Ishikawa (cell line): ENCODE results near the gene BET1L.

ENCODE experiments used
- CEBPB ChIP-seq: IDR thresholded peaks from 2 replicates; pipeline ENCODE4 v1.6.1; 2012
- CREB1 ChIP-seq: IDR thresholded peaks from 2 replicates; pipeline ENCODE4 v1.6.1; 2012; ENCODE audit warnings: low read depth
- EGR1 ChIP-seq: IDR thresholded peaks from 2 replicates; pipeline ENCODE4 v1.6.1; 2012
- EP300 ChIP-seq: IDR thresholded peaks from 2 replicates; pipeline ENCODE4 v1.6.1; 2012; ENCODE audit warnings: borderline replicate concordance
- FOXM1 ChIP-seq: IDR thresholded peaks from 2 replicates; pipeline ENCODE4 v1.6.1; 2012; ENCODE audit warnings: low read depth, borderline replicate concordance
- NFIC ChIP-seq: IDR thresholded peaks from 2 replicates; pipeline ENCODE4 v1.6.1; 2012
- RAD21 ChIP-seq: IDR thresholded peaks from 2 replicates; pipeline ENCODE4 v1.6.1; 2012; ENCODE audit warnings: low read depth
- TAF1 ChIP-seq: IDR thresholded peaks from 2 replicates; pipeline ENCODE4 v1.6.1; 2012; ENCODE audit warnings: low read depth, mild to moderate bottlenecking
- TCF12 ChIP-seq: IDR thresholded peaks from 2 replicates; pipeline ENCODE4 v1.6.1; 2012; ENCODE audit warnings: low read depth
- TEAD4 ChIP-seq: IDR thresholded peaks from 2 replicates; pipeline ENCODE4 v1.6.1; 2012
- YY1 ChIP-seq: IDR thresholded peaks from 2 replicates; pipeline ENCODE4 v1.6.1; 2012; ENCODE audit warnings: low read depth
- ZBTB7A ChIP-seq: IDR thresholded peaks from 2 replicates; pipeline ENCODE4 v1.6.1; 2012; ENCODE audit warnings: low read depth
- TF ChIP-seq, protein P1 (sequence below): IDR thresholded peaks from 2 replicates; pipeline ENCODE4 v1.6.1; 2012
- TF ChIP-seq, protein P2 (sequence below): IDR thresholded peaks from 2 replicates; pipeline ENCODE4 v1.6.1; 2012
- TF ChIP-seq, protein P3 (sequence below): IDR thresholded peaks from 2 replicates; pipeline ENCODE4 v1.6.1; 2012; ENCODE audit warnings: low read depth, mild to moderate bottlenecking

Gene BET1L

DNA sequence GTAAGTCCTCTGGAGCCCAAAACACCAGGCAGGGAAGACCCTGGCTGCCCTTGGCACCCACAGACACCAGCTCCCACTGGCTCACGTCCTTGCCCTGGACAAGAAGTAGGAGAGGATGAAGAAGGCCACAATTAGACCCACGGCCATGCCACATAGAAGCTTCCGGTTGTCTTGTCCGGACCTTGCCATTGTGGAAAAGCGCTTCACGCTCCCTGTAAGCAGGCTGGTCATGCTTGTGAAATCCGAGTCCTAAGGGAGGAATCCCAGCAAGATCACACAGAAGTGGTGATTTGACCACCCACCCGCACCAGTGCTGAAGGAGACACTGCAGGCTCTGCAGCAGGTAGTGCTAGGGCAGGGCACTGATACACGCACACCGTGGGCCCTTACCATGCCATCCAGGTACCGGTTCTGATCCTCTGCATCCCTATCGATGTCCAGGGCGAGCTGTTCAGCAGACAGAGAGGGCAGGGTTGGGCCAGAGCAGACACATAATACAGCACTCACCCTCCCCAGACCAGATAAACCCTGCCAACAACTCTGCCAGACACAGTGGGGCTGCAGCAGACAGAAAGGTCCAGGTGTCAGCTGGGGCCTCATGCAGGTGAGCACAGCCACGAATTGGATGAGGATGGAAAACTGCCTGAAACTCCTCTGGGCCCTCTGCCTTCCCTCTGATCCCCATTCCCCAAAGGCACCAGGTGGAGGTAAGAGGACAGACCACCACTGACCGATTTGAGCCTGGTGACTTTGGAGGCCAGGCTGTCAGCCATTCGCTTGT, 1.8 kb downstream of the BET1L start:
- TF ChIP-seq FOXM1 (no peak), RAD21 (no peak), YY1 (no peak)
- TF ChIP-seq, protein P1, sequence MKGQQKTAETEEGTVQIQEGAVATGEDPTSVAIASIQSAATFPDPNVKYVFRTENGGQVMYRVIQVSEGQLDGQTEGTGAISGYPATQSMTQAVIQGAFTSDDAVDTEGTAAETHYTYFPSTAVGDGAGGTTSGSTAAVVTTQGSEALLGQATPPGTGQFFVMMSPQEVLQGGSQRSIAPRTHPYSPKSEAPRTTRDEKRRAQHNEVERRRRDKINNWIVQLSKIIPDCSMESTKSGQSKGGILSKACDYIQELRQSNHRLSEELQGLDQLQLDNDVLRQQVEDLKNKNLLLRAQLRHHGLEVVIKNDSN, result no peak
- TF ChIP-seq, protein P2, sequence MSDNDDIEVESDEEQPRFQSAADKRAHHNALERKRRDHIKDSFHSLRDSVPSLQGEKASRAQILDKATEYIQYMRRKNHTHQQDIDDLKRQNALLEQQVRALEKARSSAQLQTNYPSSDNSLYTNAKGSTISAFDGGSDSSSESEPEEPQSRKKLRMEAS, result no peak

DNA sequence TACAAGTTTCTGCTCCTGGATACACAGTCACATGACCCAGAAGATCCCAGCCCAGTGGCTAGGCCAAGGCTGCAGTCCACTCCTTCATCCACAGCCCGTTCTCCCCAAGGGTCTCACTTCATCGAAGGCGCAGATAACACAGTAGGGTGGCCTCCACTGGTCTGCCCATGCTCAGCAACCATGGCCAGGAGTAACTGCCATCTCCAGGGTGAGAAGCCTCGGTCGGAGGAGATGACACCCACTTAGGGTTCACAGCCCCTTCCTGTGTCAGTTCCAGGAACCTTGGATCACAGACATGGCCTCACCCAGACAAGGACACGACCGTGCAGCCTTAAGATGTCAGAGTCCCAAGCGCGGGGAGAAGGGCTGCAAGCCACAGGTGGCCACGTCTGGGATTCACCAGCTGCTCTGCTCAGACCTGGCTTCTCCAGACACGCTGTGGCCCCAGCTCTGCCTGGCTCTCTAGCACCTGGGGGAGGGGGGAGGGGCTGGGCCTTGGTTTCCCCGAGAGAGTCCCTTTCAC, 2.6 kb downstream of the BET1L start:
- TF ChIP-seq CEBPB (no peak), TEAD4 (no peak), EP300 (no peak), ZBTB7A (no peak), TAF1 (no peak), NFIC (no peak), RAD21 (no peak), EGR1 (no peak), FOXM1 (no peak), YY1 (no peak), CREB1 (no peak)
- TF ChIP-seq, protein P3, sequence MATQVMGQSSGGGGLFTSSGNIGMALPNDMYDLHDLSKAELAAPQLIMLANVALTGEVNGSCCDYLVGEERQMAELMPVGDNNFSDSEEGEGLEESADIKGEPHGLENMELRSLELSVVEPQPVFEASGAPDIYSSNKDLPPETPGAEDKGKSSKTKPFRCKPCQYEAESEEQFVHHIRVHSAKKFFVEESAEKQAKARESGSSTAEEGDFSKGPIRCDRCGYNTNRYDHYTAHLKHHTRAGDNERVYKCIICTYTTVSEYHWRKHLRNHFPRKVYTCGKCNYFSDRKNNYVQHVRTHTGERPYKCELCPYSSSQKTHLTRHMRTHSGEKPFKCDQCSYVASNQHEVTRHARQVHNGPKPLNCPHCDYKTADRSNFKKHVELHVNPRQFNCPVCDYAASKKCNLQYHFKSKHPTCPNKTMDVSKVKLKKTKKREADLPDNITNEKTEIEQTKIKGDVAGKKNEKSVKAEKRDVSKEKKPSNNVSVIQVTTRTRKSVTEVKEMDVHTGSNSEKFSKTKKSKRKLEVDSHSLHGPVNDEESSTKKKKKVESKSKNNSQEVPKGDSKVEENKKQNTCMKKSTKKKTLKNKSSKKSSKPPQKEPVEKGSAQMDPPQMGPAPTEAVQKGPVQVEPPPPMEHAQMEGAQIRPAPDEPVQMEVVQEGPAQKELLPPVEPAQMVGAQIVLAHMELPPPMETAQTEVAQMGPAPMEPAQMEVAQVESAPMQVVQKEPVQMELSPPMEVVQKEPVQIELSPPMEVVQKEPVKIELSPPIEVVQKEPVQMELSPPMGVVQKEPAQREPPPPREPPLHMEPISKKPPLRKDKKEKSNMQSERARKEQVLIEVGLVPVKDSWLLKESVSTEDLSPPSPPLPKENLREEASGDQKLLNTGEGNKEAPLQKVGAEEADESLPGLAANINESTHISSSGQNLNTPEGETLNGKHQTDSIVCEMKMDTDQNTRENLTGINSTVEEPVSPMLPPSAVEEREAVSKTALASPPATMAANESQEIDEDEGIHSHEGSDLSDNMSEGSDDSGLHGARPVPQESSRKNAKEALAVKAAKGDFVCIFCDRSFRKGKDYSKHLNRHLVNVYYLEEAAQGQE, result no peak
- TF ChIP-seq, protein P1, result no peak
- TF ChIP-seq, protein P2, result no peak

DNA sequence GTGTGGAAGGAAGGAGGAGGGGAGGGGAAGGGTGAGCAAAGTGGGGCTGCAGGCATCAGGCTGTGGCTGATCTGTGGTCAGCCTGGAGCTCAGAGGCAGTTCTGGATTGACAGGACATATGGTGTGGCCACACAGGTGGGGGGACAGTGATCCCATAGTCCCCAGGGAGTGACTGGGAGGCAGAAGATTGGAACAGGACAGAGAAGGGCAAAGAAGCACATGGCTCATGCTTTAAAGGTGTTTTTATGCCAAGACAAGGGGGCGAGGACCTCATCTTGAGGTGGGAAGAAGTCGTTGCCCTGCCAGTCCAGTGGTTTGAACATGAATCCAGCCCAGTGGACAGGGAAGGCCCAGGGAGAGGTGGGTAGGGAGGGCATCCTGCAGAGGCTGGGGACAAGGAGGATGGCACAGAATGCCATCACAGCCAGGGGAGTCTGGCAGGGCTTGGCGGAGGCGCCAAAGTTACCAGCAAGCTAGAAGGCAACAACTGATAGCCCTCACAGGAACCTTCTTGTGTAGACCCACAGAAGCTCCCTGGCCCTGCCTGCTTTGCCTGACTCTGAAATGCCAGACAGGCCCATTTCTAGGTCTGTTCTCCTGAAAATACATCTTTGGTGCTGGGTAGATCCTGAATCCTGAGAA, 3.1 kb downstream of the BET1L start:
- TF ChIP-seq EP300 (no peak), TEAD4 (no peak), RAD21 (no peak), CEBPB (no peak), CREB1 (no peak), YY1 (no peak)
- TF ChIP-seq, protein P1, result no peak
- TF ChIP-seq, protein P3, result no peak
- TF ChIP-seq, protein P2, result no peak

DNA sequence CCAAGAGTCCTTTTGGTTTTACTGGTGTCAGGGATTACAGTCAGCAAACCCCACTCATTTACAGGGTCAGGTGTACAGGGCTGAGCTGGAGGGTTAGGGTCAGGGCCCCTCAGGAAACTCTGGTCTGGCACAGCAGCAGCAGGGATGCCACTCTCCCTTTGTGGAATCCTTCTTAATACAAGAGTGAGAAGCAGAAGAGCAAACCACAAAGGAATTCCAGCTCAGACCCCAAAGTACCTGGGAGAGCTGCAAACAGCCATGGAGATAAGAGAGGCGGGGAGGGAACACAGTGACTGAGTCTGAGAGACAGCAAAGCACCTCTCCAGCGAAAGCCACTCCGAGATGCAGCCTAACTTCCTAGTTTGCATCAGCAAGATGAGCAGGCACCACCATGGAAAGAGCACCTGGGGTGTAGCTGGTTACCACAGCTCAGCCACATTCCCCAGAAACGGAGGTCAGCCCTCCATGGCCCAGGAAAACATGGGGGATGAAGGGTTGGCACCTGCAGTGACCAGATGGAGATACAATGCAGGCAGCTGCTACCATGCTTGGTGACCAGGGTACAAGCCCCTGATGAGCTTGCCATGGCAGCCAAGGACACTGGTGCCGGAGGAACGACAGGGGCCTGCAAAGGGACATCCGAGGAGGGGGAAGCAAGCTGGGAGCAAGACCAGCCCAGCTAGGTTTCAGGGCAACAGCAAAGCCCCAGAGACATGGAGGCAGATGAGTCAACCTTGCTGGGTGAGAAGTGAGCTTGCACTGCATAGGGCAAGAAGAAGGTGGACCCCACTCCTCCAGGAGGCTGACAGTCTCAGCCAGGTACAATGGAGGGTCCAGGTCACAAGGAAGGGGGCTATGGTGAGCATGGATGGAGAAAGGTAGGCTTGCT, 3.9 kb downstream of the BET1L start:
- TF ChIP-seq RAD21 (no peak), YY1 (no peak), TAF1 (no peak), EP300 (no peak), TCF12 (no peak), ZBTB7A (no peak), CREB1 (no peak), FOXM1 (no peak), NFIC (no peak), TEAD4 (no peak), CEBPB (no peak), EGR1 (no peak)
- TF ChIP-seq, protein P3, result no peak
- TF ChIP-seq, protein P1, result no peak
- TF ChIP-seq, protein P2, result no peak
